HCT116 (cell line): ENCODE measurements around the gene REXO4. TPM values are rescaled to one million over a fixed set of nuclear protein-coding genes. Genes with fewer than 3 reads are reported as not detected.

Source experiments
- ATAC-seq: fragments of 200-7000 bp; cut with Tn5 transposase; 2 replicates; pipeline ENCODE4 v1.9.1; 2020; ENCODE audit warnings: mild to moderate bottlenecking, moderate library complexity
- BruUV-seq: library from RNA; stranded (reverse); fragments of 400-500 nt; replicated peaks from 2 replicates; lab custom pipeline; 2021; lab: Mats Ljungman, UMichigan
- CTCF ChIA-PET: fragments of 300-600 bp; sonication (Branson Sonifier 250); formaldehyde crosslinking; loops from one replicate; lab custom pipeline; 2021; ENCODE audit warnings: antibody characterized with exemption; lab: Charles Lee
- POLR2A ChIA-PET: fragments of 300-600, 350-600 bp; sonication (Branson Sonifier 250); formaldehyde crosslinking; loops from one replicate; lab custom pipeline; 2021; ENCODE audit warnings: antibody characterized with exemption; lab: Charles Lee
- RAD21 ChIA-PET, 2 experiments: fragments of 300-600 bp; sonication (Branson Sonifier 250); formaldehyde crosslinking; loops; one replicate each; lab custom pipeline; 2023; ENCODE audit warnings: low total read pairs in 2 of 2; ENCODE audit not compliant: uncharacterized antibody in 2 of 2, unreplicated experiment in 2 of 2, low non-redundant PET in 1 of 2; lab: Charles Lee
- DNase-seq: peaks from one replicate; pipeline ENCODE4 v3.0.0-alpha.2; 2010; ENCODE audit warnings: low read depth, low spot score
- H2AFZ ChIP-seq: fragments of 200-600 bp; shearing (Covaris generic), sonication (generic); 2 replicates; pipeline ENCODE4 v1.6.1; 2017; ENCODE audit warnings: low read depth, mixed run types, mixed read lengths, antibody characterized with exemption, low read length; ENCODE audit not compliant: poor library complexity, severe bottlenecking
- H3K27ac ChIP-seq: 2 replicates; pipeline ENCODE4 v1.5.1; 2012; ENCODE audit warnings: low read depth, low read length
- H3K27me3 ChIP-seq: fragments of 200-600 bp; sonication (generic); 2 replicates; pipeline ENCODE4 v1.6.1; 2016; ENCODE audit warnings: mixed run types, low read length, mixed read lengths; ENCODE audit not compliant: insufficient read depth
- H3K36me3 ChIP-seq, 2 experiments: fragments of 200-500 bp in 1 of 2; fragments of 200-600 bp in 1 of 2; sonication (Bioruptor generic) in 1 of 2; sonication (generic) in 1 of 2; 2 replicates each; pipeline versions ENCODE4 v1.5.1 to v1.6.1; 2014 to 2016; ENCODE audit warnings: low read length in 2 of 2, inconsistent platforms in 1 of 2, mixed read lengths in 1 of 2, mixed run types in 1 of 2; ENCODE audit not compliant: insufficient read depth in 2 of 2, control insufficient read depth in 1 of 2
- H3K4me1 ChIP-seq, 2 experiments: fragments of 200-600 bp in 1 of 2; sonication (generic) in 1 of 2; 2 replicates each; pipeline versions ENCODE4 v1.5.1 to v1.6.1; 2012 to 2017; ENCODE audit warnings: low read length in 2 of 2, inconsistent platforms in 1 of 2, mild to moderate bottlenecking in 1 of 2, mixed read lengths in 1 of 2, mixed run types in 1 of 2, moderate library complexity in 1 of 2; ENCODE audit not compliant: insufficient read depth in 2 of 2, control insufficient read depth in 1 of 2
- H3K4me2 ChIP-seq: fragments of 200-600 bp; sonication (generic); 2 replicates; pipeline ENCODE4 v1.6.1; 2017; ENCODE audit warnings: mixed run types, low read length, mixed read lengths
- H3K4me3 ChIP-seq, 2 experiments: fragments of 200-600 bp in 1 of 2; sonication (generic) in 1 of 2; replicated peaks in 1 of 2; 2 replicates each; pipeline ENCODE4 v1.5.1; 2011 to 2016; ENCODE audit warnings: low read length in 2 of 2, control low read depth in 1 of 2, low read depth in 1 of 2, mild to moderate bottlenecking in 1 of 2, mixed read lengths in 1 of 2, mixed run types in 1 of 2
- H3K79me2 ChIP-seq: fragments of 200-600 bp; sonication (generic); 2 replicates; pipeline ENCODE4 v1.6.1; 2017; ENCODE audit warnings: mild to moderate bottlenecking, mixed run types, low read length, moderate library complexity, mixed read lengths; ENCODE audit not compliant: insufficient read depth
- H3K9ac ChIP-seq: fragments of 200-600 bp; sonication (generic); 2 replicates; pipeline ENCODE4 v1.6.1; 2016; ENCODE audit warnings: low read length, mixed read lengths
- H3K9me2 ChIP-seq: fragments of 200-600 bp; sonication (generic), shearing (Covaris generic); 2 replicates; pipeline ENCODE4 v1.6.1; 2017; ENCODE audit warnings: mixed run types, mild to moderate bottlenecking, moderate library complexity; ENCODE audit not compliant: insufficient read depth
- H3K9me3 ChIP-seq, 2 experiments: fragments of 200-500 bp in 1 of 2; fragments of 200-600 bp in 1 of 2; sonication (Bioruptor generic) in 1 of 2; sonication (generic) in 1 of 2; 2 replicates each; pipeline ENCODE4 v1.6.1; 2014 to 2017; ENCODE audit warnings: low read length in 2 of 2, mixed read lengths in 2 of 2, inconsistent platforms in 1 of 2, low read depth in 1 of 2, mild to moderate bottlenecking in 1 of 2, mixed run types in 1 of 2, moderate library complexity in 1 of 2; ENCODE audit not compliant: control insufficient read depth in 1 of 2, insufficient read depth in 1 of 2
- H4K20me1 ChIP-seq: fragments of 200-600 bp; sonication (generic), shearing (Covaris generic); 2 replicates; pipeline ENCODE4 v1.6.1; 2017; ENCODE audit warnings: mixed run types, mild to moderate bottlenecking, moderate library complexity; ENCODE audit not compliant: insufficient read depth
- CEBPB ChIP-seq: IDR thresholded peaks from 2 replicates; pipeline ENCODE4 v1.6.1; 2012; ENCODE audit warnings: low read depth
- CTCF ChIP-seq, 3 experiments: fragments of 200-600 bp in 1 of 3; sonication (generic) in 1 of 3; IDR thresholded peaks in 2 of 3; conservative IDR thresholded peaks in 1 of 3; 2 replicates each; pipeline ENCODE4 v1.5.1; 2012 to 2017; ENCODE audit warnings: low read depth in 2 of 3, low read length in 2 of 3, antibody characterized with exemption in 1 of 3, borderline replicate concordance in 1 of 3, control low read depth in 1 of 3, mild to moderate bottlenecking in 1 of 3, mixed read lengths in 1 of 3, mixed run types in 1 of 3, moderate library complexity in 1 of 3; ENCODE audit not compliant: insufficient read depth in 1 of 3
- JUND ChIP-seq: IDR thresholded peaks from 2 replicates; pipeline ENCODE4 v1.6.1; 2012
- POLR2A ChIP-seq: IDR thresholded peaks from 2 replicates; pipeline ENCODE4 v1.7.0; 2011; ENCODE audit warnings: borderline replicate concordance; ENCODE audit not compliant: insufficient read depth, insufficient read length; ENCODE audit errors: extremely low read depth
- TCF7L2 ChIP-seq: IDR thresholded peaks from 2 replicates; pipeline ENCODE4 v1.7.0; 2011; ENCODE audit warnings: borderline replicate concordance, inconsistent platforms; ENCODE audit not compliant: insufficient read depth, insufficient read length; ENCODE audit errors: extremely low read depth
- ZFX ChIP-seq: fragments of 450-650 bp; IDR thresholded peaks from 2 replicates; pipeline ENCODE4 v1.6.1; 2017
- intact Hi-C: fragments of 100-400 bp; cut with micrococcal nuclease; formaldehyde crosslinking; loops from 2 replicates; pipeline ENCODE4 v1.10.0; 2022
- total RNA-seq: library from RNA; stranded (reverse); gene quantifications from one replicate; pipeline ENCODE4 v1.2.1, GENCODE V29; 2021; ENCODE audit not compliant: unreplicated experiment
- TF ChIP-seq, protein P1 (sequence below): IDR thresholded peaks from 2 replicates; pipeline ENCODE4 v1.6.1; 2012

Gene REXO4
- total RNA-seq, 1 experiment from 2014 or later, result 24.6 TPM

DNA sequence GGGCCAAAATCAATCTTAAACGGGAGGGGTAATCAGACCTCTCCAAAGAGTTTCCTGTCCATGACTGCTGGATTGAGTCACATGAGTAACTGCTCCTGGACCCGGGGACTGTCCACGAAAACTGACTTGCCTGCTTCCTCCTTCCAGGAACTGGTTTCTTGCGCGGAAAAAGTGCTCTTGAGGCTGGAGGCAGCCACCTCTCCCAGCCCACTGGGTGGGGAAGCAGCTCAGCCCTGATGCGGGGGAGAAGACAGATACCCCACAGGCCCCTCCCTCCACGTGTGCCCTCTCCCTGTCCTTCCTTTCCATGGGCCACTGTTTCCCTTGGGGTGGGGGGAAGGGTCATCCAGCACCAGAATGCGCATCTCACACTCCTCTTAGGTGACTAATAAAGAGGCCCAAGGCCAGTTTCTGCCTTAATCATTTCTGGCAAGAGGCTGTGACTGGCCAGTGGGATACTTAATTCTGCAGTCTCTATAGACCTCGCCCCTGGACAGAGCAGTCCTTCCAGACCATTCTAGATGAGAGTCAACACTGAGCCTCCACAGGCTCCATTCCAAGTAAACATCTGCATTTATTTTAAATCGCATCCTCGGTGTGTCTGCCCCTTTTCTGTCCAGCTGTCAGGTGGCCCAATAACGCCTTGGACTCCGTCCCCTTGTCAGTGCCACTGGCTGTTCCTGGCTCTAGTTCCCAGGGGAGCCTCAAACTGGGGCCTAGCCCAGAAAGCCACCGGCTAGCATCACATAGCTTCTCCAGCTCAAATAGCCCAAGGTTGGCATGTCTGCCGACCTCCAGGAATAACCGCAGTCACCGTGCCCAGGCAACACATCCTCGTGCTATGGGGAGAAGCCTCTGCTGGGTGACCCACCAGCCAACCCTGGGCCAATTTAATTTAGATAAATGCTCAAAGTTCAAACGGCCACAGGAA is 12.0 kb downstream of the REXO4 start:
- no peaks in the 10 kb centered on the region for H4K20me1 ChIP-seq
- peaks cover 0 to 5% of the 10 kb centered on the region in 2 experiments; a peak in 1 of 4 replicates for H3K4me1 ChIP-seq
- peaks cover 23 to 33% of the 10 kb centered on the region in 2 experiments; a peak in 3 of 4 replicates for H3K36me3 ChIP-seq
- H3K27me3 ChIP-seq, result no peaks in the 10 kb centered on the region
- no peak overlapping the region for H3K27ac ChIP-seq
- ChIA-PET CTCF (no interaction called here), POLR2A (no interaction called here), RAD21 (interaction anchor here in 1 of 2 experiments (0.7 kb wide), 1 partner anchor 40 kb away, joined by 3 read pairs; no protein-coding TSS in a partner anchor)
- no peak overlapping the region for H2AFZ ChIP-seq
- TF ChIP-seq CTCF (IDR thresholded peaks at IDR 0.05 in 2 of 3, conservative IDR thresholded peaks at IDR 0.05 in 1 of 3; ENCODE audit: borderline replicate concordance in 1 of 3, insufficient read depth in 1 of 3, low read depth in 2 of 3, low read length in 2 of 3) (no peak), TCF7L2 (no peak), JUND (no peak), ZFX (no peak), POLR2A (no peak), CEBPB (no peak)
- TF ChIP-seq, protein P1, sequence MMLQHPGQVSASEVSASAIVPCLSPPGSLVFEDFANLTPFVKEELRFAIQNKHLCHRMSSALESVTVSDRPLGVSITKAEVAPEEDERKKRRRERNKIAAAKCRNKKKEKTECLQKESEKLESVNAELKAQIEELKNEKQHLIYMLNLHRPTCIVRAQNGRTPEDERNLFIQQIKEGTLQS, result no peak
- H3K4me3 ChIP-seq, result no peak overlapping the region
- no peaks in the 10 kb centered on the region; the same call in 1 of the 2 replicates for H3K79me2 ChIP-seq
- H3K4me2 ChIP-seq, result no peak overlapping the region
- DNase-seq (no peak), ATAC-seq (no peak)
- TSS peak; percentile 1 for BruUV-seq
- intact Hi-C loops, result loop anchor here (2.0 kb wide), 1 partner anchor 321 kb away; no protein-coding TSS in a partner anchor
- no peak overlapping the region for H3K9ac ChIP-seq
- no peaks in the 10 kb centered on the region for H3K9me3 ChIP-seq
- no peaks in the 10 kb centered on the region for H3K9me2 ChIP-seq
